ELR (cell line): ENCODE results near the gene RFT1.

Source experiments
- DNase-seq: peaks from one replicate; pipeline ENCODE4 v3.0.0-alpha.2; 2015; ENCODE audit warnings: low read depth

The RFT1 gene

DNA sequence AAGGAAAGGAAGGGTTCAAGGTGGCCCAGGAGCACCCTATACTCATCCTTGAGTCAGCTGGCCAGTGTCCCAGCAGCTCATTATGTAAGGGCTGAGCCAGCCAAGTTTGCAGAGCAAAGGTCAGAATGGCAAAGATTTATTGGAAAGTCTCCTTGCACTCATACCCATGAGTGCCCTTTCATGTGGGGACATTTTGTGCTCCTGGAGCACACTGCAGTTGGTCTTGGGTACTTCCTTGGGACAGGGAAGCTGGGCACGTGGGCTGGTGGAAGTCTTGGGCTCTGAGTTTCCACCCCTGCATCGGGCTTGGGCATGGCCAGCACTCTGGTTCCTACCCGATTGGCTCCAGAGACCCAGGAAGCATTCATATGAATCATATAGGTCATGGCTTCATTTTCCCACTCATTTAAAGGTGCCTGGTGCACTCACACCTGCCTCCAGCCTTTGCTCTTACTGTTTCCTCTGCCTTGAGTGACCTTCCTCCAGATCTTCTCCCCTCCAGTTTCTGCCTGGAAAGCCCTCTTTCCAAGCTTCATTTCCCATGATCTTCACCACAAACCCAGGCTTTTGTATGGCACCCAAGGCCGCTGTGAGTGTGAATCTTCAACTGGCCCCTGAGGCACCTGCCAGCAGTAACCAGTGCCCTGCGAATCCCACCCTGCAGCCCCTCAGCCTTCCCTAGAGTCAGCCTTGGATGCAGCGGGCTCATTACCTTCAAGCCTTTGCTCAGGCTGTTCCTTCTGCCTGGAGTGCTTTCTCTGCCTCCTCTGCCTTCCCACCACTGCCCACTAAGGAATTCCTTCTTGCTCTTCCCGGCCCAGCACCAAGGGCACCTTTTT is 20.2 kb upstream of the RFT1 start:
- peak; percentile 59 for DNase-seq

GRCh38 chr3:53149699-53150098 is 19.5 kb upstream of the RFT1 start:
- no peak for DNase-seq

GRCh38 chr3:53149006-53149690 is 18.9 kb upstream of the RFT1 start:
- DNase-seq = no peak

DNA sequence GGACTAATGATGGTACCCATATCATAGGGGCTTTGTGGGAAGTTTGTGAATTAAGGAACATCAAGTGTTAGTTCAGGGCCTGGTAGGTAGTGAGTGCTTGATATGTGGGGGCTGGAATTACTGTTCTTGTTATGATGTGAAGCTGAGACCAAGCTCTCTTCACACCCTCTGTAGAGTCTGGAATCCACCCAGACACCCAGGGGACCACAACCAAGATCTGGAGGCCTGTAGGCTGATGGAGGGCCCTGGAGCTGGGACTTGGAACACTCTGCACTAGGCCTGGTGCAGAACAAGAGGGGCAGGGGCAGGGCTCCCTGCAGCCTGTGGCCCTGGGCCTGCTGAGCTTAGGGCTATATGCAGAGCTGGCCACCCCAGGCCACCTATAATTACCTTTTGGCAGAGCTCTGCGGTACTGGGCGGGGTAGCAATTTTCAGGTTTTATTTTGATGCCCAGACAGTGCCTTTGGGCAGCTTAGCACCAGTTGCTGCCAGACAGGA is 17.7 kb upstream of the RFT1 start:
- no peak for DNase-seq

GRCh38 chr3:53147151-53147902 is 17.1 kb upstream of the RFT1 start:
- DNase-seq = no peak

GRCh38 chr3:53146319-53146891 is 16.2 kb upstream of the RFT1 start:
- no peak for DNase-seq

GRCh38 chr3:53145713-53146080 is 15.5 kb upstream of the RFT1 start:
- no peak for DNase-seq

GRCh38 chr3:53144862-53145712 is 14.9 kb upstream of the RFT1 start:
- DNase-seq = no peak

- no peak for DNase-seq
Observed at GRCh38 chr3:53144446-53144845, 14.2 kb upstream of the RFT1 start.

DNA sequence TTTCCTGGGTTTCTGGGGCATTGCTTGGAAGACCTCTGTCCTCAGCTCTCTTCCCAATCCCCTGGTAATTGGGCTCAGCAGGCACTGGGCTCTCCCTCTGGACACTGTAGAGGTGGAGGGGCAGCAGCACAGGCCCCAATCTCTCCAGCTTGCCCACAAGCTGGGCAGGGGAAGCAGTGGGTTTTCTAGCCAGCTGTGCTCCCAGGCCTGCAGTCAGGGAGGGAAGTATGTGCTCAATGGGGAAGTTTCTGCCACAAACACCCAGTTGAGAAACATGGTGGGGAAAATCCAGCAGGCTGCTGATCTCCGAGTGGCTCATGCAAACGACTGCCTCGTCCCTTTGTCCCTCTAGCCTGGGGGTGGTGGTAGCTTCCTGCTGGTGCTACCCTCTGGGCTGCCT is 12.8 kb upstream of the RFT1 start:
- no peak for DNase-seq

- DNase-seq = peak; percentile 85
Observed at GRCh38 chr3:53140847-53141845, 10.9 kb upstream of the RFT1 start.

DNA sequence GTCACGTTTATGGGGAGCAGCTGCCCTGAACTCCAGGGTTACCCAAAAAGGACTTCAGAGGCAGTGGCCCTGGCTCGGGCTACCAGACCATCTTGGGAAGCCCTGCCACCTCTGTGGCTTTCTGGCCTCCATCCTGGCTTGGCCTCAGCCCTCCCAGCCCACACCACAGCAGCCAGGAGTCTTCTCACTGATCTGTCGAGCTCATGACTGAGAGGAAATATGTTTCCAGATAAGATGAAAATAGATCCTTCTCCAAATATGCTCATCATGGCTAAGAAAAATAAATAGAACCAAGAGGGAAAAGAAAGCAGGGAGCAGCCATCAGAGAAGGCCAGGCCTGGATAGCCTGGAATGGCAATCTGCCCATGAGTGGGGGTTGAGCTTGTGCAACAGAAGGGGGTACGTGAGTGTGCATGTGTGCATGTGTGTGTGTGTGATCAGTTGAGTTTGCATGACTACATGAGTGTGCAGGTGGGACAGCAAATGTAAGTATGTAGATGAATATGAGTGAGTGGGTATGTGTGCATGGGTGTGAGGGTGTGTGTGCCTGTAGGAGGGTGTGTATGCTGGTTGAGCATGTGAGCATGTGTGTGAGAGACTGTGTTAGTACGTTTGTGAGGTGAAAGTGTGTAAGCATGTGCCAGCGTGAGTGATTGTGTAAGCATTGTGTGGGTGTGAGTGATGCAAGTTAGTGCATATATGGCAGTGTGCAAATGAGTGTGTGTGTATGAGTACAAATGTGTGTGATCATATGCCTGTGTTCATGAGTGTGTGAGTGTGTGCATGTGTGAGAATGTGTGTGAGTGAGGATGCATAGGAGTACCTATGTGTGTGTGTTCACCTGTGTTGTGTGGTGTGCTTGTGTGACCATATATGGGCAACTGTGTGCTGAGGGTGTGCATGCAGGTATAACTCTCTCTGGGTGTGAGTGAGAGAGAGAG is 9.9 kb upstream of the RFT1 start:
- no peak for DNase-seq

DNA sequence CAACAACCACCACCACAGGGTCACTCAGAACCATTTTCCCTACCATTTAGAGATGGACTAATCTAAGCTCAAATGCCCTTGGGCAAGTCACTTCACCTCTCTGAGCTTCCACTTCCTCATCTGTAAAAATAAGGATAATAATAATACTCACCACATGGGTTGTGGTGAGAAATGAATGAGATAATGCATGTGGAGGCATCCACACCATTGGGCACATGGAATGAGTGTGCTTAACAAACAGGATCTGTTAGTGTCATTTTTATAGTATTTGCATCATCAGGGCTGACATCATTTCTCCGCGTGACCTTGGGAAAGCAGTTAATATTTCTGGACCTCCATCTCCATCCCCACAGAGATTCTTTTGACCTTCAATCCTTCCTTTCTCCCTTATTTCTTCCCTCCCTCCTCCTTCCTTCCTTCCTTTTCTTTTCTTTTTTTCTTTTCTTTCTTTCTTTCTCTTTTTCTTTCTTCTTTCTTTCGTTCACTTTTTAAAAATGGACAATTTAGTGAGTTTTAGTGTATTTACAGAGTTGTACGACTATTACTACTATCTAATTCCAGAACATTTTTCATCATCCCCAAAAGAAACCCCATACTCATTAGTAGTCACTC is 7.7 kb upstream of the RFT1 start:
- DNase-seq = peak; percentile 45

- no peak for DNase-seq
Observed at GRCh38 chr3:53137221-53137620, 7.0 kb upstream of the RFT1 start.

GRCh38 chr3:53134631-53135232 is 4.5 kb upstream of the RFT1 start:
- DNase-seq = peak; percentile 77

DNA sequence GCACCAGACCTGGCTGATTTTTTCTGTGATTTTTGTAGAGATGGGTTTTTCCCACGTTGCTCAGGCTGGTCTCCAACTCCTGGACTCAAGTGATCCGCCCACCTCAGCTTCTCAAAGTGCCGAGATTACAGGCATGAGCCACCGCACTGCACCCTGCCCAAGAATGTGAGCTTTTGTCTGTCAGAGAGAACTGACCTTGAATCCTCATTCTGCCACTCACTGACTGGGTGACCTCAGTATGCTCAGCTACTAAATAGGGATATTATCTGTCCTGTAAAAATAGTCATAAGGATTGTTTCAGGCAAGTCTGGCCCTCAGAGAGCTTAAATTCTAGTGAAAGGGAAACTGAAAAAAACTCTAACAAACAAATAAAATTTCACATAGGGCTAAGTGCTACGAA is 2.1 kb upstream of the RFT1 start:
- DNase-seq = peak; percentile 15

- DNase-seq = peak; percentile 23
Observed at GRCh38 chr3:53131096-53131495, 861 bp upstream of the RFT1 start.

- no peak for DNase-seq
Observed at GRCh38 chr3:53129344-53129743, 891 bp downstream of the RFT1 start.
